ENCODE data around the gene PERP. TPM values are rescaled to one million over a fixed set of nuclear protein-coding genes. Genes with fewer than 3 reads are reported as not detected.
"Not testable (repeated sequence)": the region's sequence is repeated elsewhere in the genome, so short reads cannot be mapped to it uniquely, and the experiment has no call there.

The PERP gene
- total and polyA plus RNA-seq, 4 experiments from 2014 or later, result 4.2 to 8.0 (median 5.6) TPM

GRCh38 chr6:138086573-138087196 lies 20.5 kb downstream of the PERP start:
- H3K27ac ChIP-seq (ENCODE audit: low read depth, low read length), result no peak overlapping the region
- no peaks in the 10 kb centered on the region for H3K9me3 ChIP-seq (ENCODE audit: control insufficient read depth in 1 of 2, low read length in 2 of 2)
- H3K27me3 Mint-ChIP-seq, result peaks cover 1 to 4% of the 10 kb centered on the region in 2 donors
- no peak overlapping the region for H3K4me3 Mint-ChIP-seq
- no peak overlapping the region for H3K4me3 ChIP-seq (ENCODE audit: low read length in 2 of 2)
- POLR2A ChIA-PET (ENCODE audit: partially characterized antibody), result no interaction called here
- intact Hi-C loops (cut with micrococcal nuclease), result no loop called here
- no peaks in the 10 kb centered on the region for H3K27me3 ChIP-seq (ENCODE audit: insufficient read depth, low read length)
- no peak for DNase-seq
- no peaks in the 10 kb centered on the region for H3K36me3 ChIP-seq (ENCODE audit: insufficient read depth, low read length)
- CTCF ChIA-PET (ENCODE audit: partially characterized antibody), result interaction anchor here (1.5 to 2.3 kb wide), 2 partner anchors 29 to 287 kb away, joined by 3 to 7 read pairs; no protein-coding TSS in a partner anchor
- no peaks in the 10 kb centered on the region for H3K36me3 Mint-ChIP-seq
- no peak overlapping the region for H3K27ac Mint-ChIP-seq
- no peaks in the 10 kb centered on the region for H3K4me1 Mint-ChIP-seq
- no peaks in the 10 kb centered on the region for H3K9me3 Mint-ChIP-seq
- H3K4me1 ChIP-seq (ENCODE audit: insufficient read depth, low read length), result no peaks in the 10 kb centered on the region

GRCh38 chr6:138085839-138086222 lies 21.4 kb downstream of the PERP start:
- Mint-ChIP-seq H3K27me3 (peaks cover 1 to 4% of the 10 kb centered on the region in 2 donors), H3K4me3 (no peak overlapping the region), H3K4me1 (no peaks in the 10 kb centered on the region), H3K9me3 (no peaks in the 10 kb centered on the region), H3K27ac (no peak overlapping the region), H3K36me3 (no peaks in the 10 kb centered on the region)
- Histone ChIP-seq H3K9me3 (ENCODE audit: control insufficient read depth in 1 of 2, low read length in 2 of 2) (no peaks in the 10 kb centered on the region), H3K4me3 (ENCODE audit: low read length in 2 of 2) (no peak overlapping the region), H3K27ac (ENCODE audit: low read depth, low read length) (no peak overlapping the region), H3K27me3 (ENCODE audit: insufficient read depth, low read length) (no peaks in the 10 kb centered on the region), H3K36me3 (ENCODE audit: insufficient read depth, low read length) (no peaks in the 10 kb centered on the region), H3K4me1 (ENCODE audit: insufficient read depth, low read length) (no peaks in the 10 kb centered on the region)
- no peak for DNase-seq
- ChIA-PET CTCF (ENCODE audit: partially characterized antibody) (interaction anchor here (2.3 kb wide), 1 partner anchor 30 kb away, joined by 7 read pairs; no protein-coding TSS in a partner anchor), POLR2A (ENCODE audit: partially characterized antibody) (no interaction called here)
- intact Hi-C loops (cut with micrococcal nuclease), result no loop called here

GRCh38 chr6:138084904-138085838 lies 22.0 kb downstream of the PERP start:
- Mint-ChIP-seq H3K36me3 (no peaks in the 10 kb centered on the region), H3K27ac (no peak overlapping the region), H3K27me3 (peaks cover 1 to 5% of the 10 kb centered on the region in 2 donors), H3K4me3 (no peak overlapping the region), H3K4me1 (no peaks in the 10 kb centered on the region), H3K9me3 (no peaks in the 10 kb centered on the region)
- H3K27me3 ChIP-seq (ENCODE audit: insufficient read depth, low read length), result no peaks in the 10 kb centered on the region
- CTCF ChIA-PET (ENCODE audit: partially characterized antibody), result no interaction called here
- POLR2A ChIA-PET (ENCODE audit: partially characterized antibody), result no interaction called here
- no peak overlapping the region for H3K27ac ChIP-seq (ENCODE audit: low read depth, low read length)
- DNase-seq, result no peak
- H3K4me3 ChIP-seq (ENCODE audit: low read length in 2 of 2), result no peak overlapping the region
- no peaks in the 10 kb centered on the region for H3K36me3 ChIP-seq (ENCODE audit: insufficient read depth, low read length)
- intact Hi-C loops (cut with micrococcal nuclease), result no loop called here
- H3K4me1 ChIP-seq (ENCODE audit: insufficient read depth, low read length), result no peaks in the 10 kb centered on the region
- H3K9me3 ChIP-seq (ENCODE audit: control insufficient read depth in 1 of 2, low read length in 2 of 2), result no peaks in the 10 kb centered on the region

GRCh38 chr6:138082232-138082631 lies 25.0 kb downstream of the PERP start:
- Histone ChIP-seq H3K27ac (ENCODE audit: low read depth, low read length) (no peak overlapping the region), H3K4me1 (ENCODE audit: insufficient read depth, low read length) (no peaks in the 10 kb centered on the region), H3K27me3 (ENCODE audit: insufficient read depth, low read length) (no peaks in the 10 kb centered on the region), H3K4me3 (ENCODE audit: low read length in 2 of 2) (no peak overlapping the region), H3K9me3 (ENCODE audit: control insufficient read depth in 1 of 2, low read length in 2 of 2) (no peaks in the 10 kb centered on the region), H3K36me3 (ENCODE audit: insufficient read depth, low read length) (no peaks in the 10 kb centered on the region)
- peaks cover 0 to 3% (median 0%) of the 10 kb centered on the region in 8 donors for H3K9me3 Mint-ChIP-seq
- H3K36me3 Mint-ChIP-seq, result no peaks in the 10 kb centered on the region
- no peak for DNase-seq
- CTCF ChIA-PET (ENCODE audit: partially characterized antibody), result no interaction called here
- no peaks in the 10 kb centered on the region for H3K4me1 Mint-ChIP-seq
- no peak overlapping the region for H3K4me3 Mint-ChIP-seq
- no peak overlapping the region for H3K27ac Mint-ChIP-seq
- intact Hi-C loops (cut with micrococcal nuclease), result no loop called here
- POLR2A ChIA-PET (ENCODE audit: partially characterized antibody), result no interaction called here
- H3K27me3 Mint-ChIP-seq, result peaks cover 13 to 18% of the 10 kb centered on the region in 2 donors

GRCh38 chr6:138079556-138079955 lies 27.7 kb downstream of the PERP start:
- intact Hi-C loops (cut with micrococcal nuclease); H3K27me3 ChIP-seq (ENCODE audit: insufficient read depth, low read length); H3K4me1 ChIP-seq (ENCODE audit: insufficient read depth, low read length); H3K27ac Mint-ChIP-seq; CTCF ChIA-PET (ENCODE audit: partially characterized antibody); POLR2A ChIA-PET (ENCODE audit: partially characterized antibody); H3K36me3 Mint-ChIP-seq; DNase-seq; H3K4me3 ChIP-seq (ENCODE audit: low read length in 2 of 2); H3K36me3 ChIP-seq (ENCODE audit: insufficient read depth, low read length); H3K4me3 Mint-ChIP-seq; H3K27ac ChIP-seq (ENCODE audit: low read depth, low read length); H3K9me3 ChIP-seq (ENCODE audit: control insufficient read depth in 1 of 2, low read length in 2 of 2); H3K4me1 Mint-ChIP-seq: not testable (repeated sequence)
- H3K27me3 Mint-ChIP-seq, result peaks cover 23 to 24% of the 10 kb centered on the region in 2 donors
- H3K9me3 Mint-ChIP-seq, result peaks cover 0 to 14% (median 2%) of the 10 kb centered on the region in 8 donors

- intact Hi-C loops (cut with micrococcal nuclease), result no loop called here
- Histone ChIP-seq H3K4me1 (ENCODE audit: insufficient read depth, low read length) (no peaks in the 10 kb centered on the region), H3K27me3 (ENCODE audit: insufficient read depth, low read length) (no peaks in the 10 kb centered on the region), H3K36me3 (ENCODE audit: insufficient read depth, low read length) (no peaks in the 10 kb centered on the region), H3K4me3 (ENCODE audit: low read length in 2 of 2) (no peak overlapping the region), H3K9me3 (ENCODE audit: control insufficient read depth in 1 of 2, low read length in 2 of 2) (no peaks in the 10 kb centered on the region), H3K27ac (ENCODE audit: low read depth, low read length) (no peak overlapping the region)
- Mint-ChIP-seq H3K9me3 (peaks cover 0 to 21% (median 8%) of the 10 kb centered on the region in 8 donors), H3K27me3 (peaks cover 24 to 31% of the 10 kb centered on the region in 2 donors), H3K36me3 (peaks cover 0 to 8% of the 10 kb centered on the region in 2 donors), H3K4me1 (no peaks in the 10 kb centered on the region), H3K27ac (no peak overlapping the region), H3K4me3 (no peak overlapping the region)
- CTCF ChIA-PET (ENCODE audit: partially characterized antibody), result no interaction called here
- DNase-seq, result no peak
- POLR2A ChIA-PET (ENCODE audit: partially characterized antibody), result no interaction called here
These were observed 28.7 kb downstream of the PERP start for GRCh38 chr6:138078491-138078890.

GRCh38 chr6:138073264-138073663 lies 34.0 kb downstream of the PERP start:
- Mint-ChIP-seq H3K4me1 (no peaks in the 10 kb centered on the region), H3K27ac (no peak overlapping the region), H3K27me3 (peaks cover 11 to 22% of the 10 kb centered on the region in 2 donors), H3K36me3 (peaks cover 0 to 10% of the 10 kb centered on the region in 2 donors), H3K9me3 (peaks cover 0 to 19% (median 10%) of the 10 kb centered on the region in 8 donors), H3K4me3 (no peak overlapping the region)
- no peaks in the 10 kb centered on the region for H3K27me3 ChIP-seq (ENCODE audit: insufficient read depth, low read length)
- H3K4me1 ChIP-seq (ENCODE audit: insufficient read depth, low read length), result no peaks in the 10 kb centered on the region
- DNase-seq, result no peak
- ChIA-PET CTCF (ENCODE audit: partially characterized antibody) (interaction anchor here (1.0 kb wide), 1 partner anchor 11 kb away, joined by 3 read pairs; no protein-coding TSS in a partner anchor), POLR2A (ENCODE audit: partially characterized antibody) (no interaction called here)
- H3K27ac ChIP-seq (ENCODE audit: low read depth, low read length), result no peak overlapping the region
- no peaks in the 10 kb centered on the region for H3K9me3 ChIP-seq (ENCODE audit: control insufficient read depth in 1 of 2, low read length in 2 of 2)
- no peaks in the 10 kb centered on the region for H3K36me3 ChIP-seq (ENCODE audit: insufficient read depth, low read length)
- intact Hi-C loops (cut with micrococcal nuclease), result no loop called here
- no peak overlapping the region for H3K4me3 ChIP-seq (ENCODE audit: low read length in 2 of 2)
